Erythroblast (primary cell): ENCODE results near the gene ATG10.

Experiments
- GATA1 ChIP-seq: IDR thresholded peaks from 2 replicates; pipeline ENCODE4 v1.6.1; 2011; ENCODE audit warnings: low read depth, mild to moderate bottlenecking, control low read depth, low read length, moderate library complexity
- POLR2A ChIP-seq: IDR thresholded peaks from 2 replicates; pipeline ENCODE4 v1.6.1; 2011; ENCODE audit warnings: mild to moderate bottlenecking, low read length

DNA sequence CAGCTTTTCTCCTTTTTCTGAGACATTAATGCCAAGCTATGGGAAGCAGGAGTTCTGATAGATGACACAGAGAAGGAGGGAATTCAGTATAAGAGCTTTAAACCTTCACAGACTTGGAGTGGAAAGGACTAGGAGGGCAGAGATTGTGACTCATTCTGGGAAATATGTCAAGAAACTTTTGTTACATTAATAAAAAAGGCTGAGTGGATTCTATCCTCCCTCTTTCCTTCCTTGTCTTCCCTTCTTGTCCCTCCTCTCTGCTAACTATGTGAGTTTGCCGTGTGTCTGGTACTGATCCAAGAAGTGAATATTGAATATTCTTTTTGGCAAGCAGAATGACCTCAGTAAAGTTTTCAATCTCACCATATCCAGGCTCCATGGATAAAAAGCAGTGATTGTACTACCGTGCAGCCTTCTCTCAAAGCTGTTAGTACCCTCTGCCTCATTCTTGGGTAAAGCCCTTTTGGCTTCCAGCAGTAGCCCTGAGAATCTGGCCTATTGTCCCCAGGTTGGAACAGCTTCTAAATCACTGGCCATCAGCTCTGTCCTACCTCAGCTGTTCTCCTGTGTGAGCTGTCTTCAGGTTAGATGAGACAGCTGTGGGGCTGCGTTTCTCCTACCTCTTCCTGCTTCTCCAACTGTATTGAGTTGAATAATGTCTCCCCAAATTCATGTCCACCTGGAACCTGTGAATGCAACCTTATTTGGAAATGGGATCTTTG, 73.9 kb downstream of the ATG10 start:
- TF ChIP-seq POLR2A = no peak
- no peak for TF ChIP-seq GATA1
